ENCODE results near the gene LY6G5B. TPM values are rescaled to one million over a fixed set of nuclear protein-coding genes. Genes with fewer than 3 reads are reported as not detected.

LY6G5B gene
- total RNA-seq, 2 donors from 2014 or later, result 6.9 to 8.3 TPM

GRCh38 chr6:31720196-31720770 is 50.5 kb downstream of the LY6G5B start:
- peaks cover 11% of the 10 kb centered on the region for H3K4me1 ChIP-seq
- ATAC-seq (no peak), DNase-seq (no peak)
- WGBS, 2 donors, result 65 to 72% methylated on average over 5 of the region's 5 CpGs
- no peak overlapping the region for H3K27ac ChIP-seq
- H3K9me3 ChIP-seq, result no peaks in the 10 kb centered on the region
- H3K36me3 ChIP-seq (replicated peaks in 1 of 2; ENCODE audit: insufficient read depth in 1 of 2, low read depth in 2 of 2), result no peaks in the 10 kb centered on the region
- no peak overlapping the region for H3K4me3 ChIP-seq
- H3K27me3 ChIP-seq, result no peaks in the 10 kb centered on the region
- no peak for TF ChIP-seq POLR2A (IDR thresholded peaks at IDR 0.05)
- TF ChIP-seq, protein P1, sequence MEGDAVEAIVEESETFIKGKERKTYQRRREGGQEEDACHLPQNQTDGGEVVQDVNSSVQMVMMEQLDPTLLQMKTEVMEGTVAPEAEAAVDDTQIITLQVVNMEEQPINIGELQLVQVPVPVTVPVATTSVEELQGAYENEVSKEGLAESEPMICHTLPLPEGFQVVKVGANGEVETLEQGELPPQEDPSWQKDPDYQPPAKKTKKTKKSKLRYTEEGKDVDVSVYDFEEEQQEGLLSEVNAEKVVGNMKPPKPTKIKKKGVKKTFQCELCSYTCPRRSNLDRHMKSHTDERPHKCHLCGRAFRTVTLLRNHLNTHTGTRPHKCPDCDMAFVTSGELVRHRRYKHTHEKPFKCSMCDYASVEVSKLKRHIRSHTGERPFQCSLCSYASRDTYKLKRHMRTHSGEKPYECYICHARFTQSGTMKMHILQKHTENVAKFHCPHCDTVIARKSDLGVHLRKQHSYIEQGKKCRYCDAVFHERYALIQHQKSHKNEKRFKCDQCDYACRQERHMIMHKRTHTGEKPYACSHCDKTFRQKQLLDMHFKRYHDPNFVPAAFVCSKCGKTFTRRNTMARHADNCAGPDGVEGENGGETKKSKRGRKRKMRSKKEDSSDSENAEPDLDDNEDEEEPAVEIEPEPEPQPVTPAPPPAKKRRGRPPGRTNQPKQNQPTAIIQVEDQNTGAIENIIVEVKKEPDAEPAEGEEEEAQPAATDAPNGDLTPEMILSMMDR (IDR thresholded peaks at IDR 0.05), result no peak
- intact Hi-C loops (cut with DNase I), result no loop called here

DNA sequence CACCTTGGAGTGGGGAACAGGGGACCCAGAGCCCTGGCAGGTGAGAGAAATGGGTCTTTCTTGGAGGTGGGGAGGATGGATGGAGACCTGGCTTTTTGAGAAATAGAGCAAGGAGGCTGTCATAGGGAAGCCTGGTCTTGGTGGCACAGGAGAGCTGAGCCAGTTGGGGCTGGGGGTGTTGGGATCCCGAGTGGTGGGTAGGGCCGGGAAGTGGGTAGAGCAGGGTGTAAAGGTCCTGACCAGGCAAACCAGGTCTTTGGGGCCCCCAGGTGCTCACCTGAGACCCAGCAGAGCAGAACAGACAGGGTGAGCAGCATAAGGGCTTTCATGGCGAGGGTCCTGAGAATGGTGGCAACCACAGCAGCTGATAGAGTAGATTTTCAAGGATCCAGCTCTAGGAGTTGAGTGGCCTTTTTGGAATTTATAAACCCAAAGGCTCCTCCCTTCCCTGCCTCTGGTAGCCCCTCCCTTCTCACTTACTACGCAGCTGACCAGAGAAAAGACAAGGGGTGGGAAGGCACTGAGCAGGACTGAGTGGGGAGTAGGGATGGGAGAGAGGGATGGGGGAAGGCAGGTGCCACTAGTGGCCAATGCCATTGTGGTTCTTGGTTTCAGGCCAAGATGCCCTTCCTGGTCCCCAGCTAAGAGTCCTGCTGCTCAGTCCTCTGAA is 51.7 kb downstream of the LY6G5B start, which contains the start of gene LY6G6C:
Gene LY6G6C, minus strand, starts transcription at position 396 of the 670 bp plus-strand sequence. Its CDS starts 67 bp downstream, at position 329.
- ATAC-seq (no peak), DNase-seq (no peak)
- H3K36me3 ChIP-seq (replicated peaks in 1 of 2; ENCODE audit: insufficient read depth in 1 of 2, low read depth in 2 of 2), result no peaks in the 10 kb centered on the region
- WGBS, 2 donors, result 72 to 90% methylated on average over 4 of the region's 4 CpGs
- H3K27me3 ChIP-seq, result no peaks in the 10 kb centered on the region
- no peak for TF ChIP-seq POLR2A (IDR thresholded peaks at IDR 0.05)
- TF ChIP-seq, protein P1 (IDR thresholded peaks at IDR 0.05), result no peak
- no peaks in the 10 kb centered on the region for H3K9me3 ChIP-seq
- no peak within 1 kb of the TSS for H3K27ac ChIP-seq
- intact Hi-C loops (cut with DNase I), result no loop called here
- H3K4me3 ChIP-seq, result no peak within 1 kb of the TSS
- H3K4me1 ChIP-seq, result peaks cover 11% of the 10 kb centered on the region

DNA sequence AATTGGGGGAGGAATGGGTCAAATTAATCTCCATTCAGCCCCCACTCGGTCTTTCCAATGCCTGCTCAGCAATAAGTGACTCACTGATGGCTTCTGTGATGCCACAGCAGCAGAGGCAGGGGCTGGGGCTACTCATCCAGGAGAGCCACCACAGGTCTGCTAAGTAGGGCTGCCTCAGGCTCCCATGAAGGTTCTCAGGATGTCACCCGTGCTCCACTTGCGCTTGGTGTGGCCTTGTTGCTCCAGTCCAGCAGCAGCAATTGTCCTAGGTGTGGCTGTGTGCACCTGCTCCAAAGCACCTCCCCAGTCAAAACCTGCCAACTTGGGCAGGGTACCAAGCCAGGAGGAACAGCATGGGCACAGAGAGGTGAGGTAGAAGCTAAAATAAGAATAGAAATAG is 52.4 kb downstream of the LY6G5B start:
- intact Hi-C loops (cut with DNase I), result no loop called here

More for the DNA sequence above, 52.4 kb downstream of the LY6G5B start:
- Histone ChIP-seq H3K4me1 (peaks cover 11% of the 10 kb centered on the region), H3K9me3 (no peaks in the 10 kb centered on the region), H3K36me3 (replicated peaks in 1 of 2; ENCODE audit: insufficient read depth in 1 of 2, low read depth in 2 of 2) (no peaks in the 10 kb centered on the region), H3K4me3 (no peak overlapping the region), H3K27me3 (no peaks in the 10 kb centered on the region), H3K27ac (no peak overlapping the region)
- DNase-seq (no peak), ATAC-seq (no peak)
- 82% methylated on average over 3 of the region's 3 CpGs; no CpG with 5 or more reads in 1 of the 2 donors for WGBS, 2 donors
- TF ChIP-seq, protein P1 (IDR thresholded peaks at IDR 0.05), result no peak

Small RNAs within 50 kb of the gene (microRNA-seq; reads per million reads assigned to microRNA genes)
- 0 to 0.47 reads per million in 2 donors for gene MIR4646 (ENCODE audit: borderline number of aligned reads in 2 of 2, borderline replicate concordance in 2 of 2)
- gene MIR6832 (ENCODE audit: borderline number of aligned reads in 2 of 2, borderline replicate concordance in 2 of 2), result 0 reads per million in 2 donors

Small RNAs within 50 kb of the gene (small RNA-seq; reads per million reads assigned to genes)
- gene LY6G6D, result not detected
- gene MIR4646, result not detected
- not detected for gene MIR6832
- not detected for gene RF00019
- gene SNORA38, result 0.33 reads per million

Other genes starting within 250 kb of the LY6G5B start
- gene MICB, start 171.8 kb upstream of the LY6G5B start, total RNA-seq, result under 1 TPM in 1 of 2 donors, not detected in 1; 0.78 TPM
- not detected for gene MCCD1, start 141.0 kb upstream of the LY6G5B start, total RNA-seq
- gene DDX39B, start 128.0 kb upstream of the LY6G5B start, total RNA-seq, result 100 to 1,000 TPM; 132 to 260 TPM
- 1 to 10 TPM in 1 of 2 donors, not detected in 1; 1.0 TPM for gene ATP6V1G2, start 123.4 kb upstream of the LY6G5B start, total RNA-seq
- gene NFKBIL1, start 122.4 kb upstream of the LY6G5B start, total RNA-seq, result 10 to 100 TPM in 1 of 2 donors, 1 to 10 TPM in 1; 5.6 to 27.0 TPM
- not detected for gene LTA, start 97.7 kb upstream of the LY6G5B start, total RNA-seq
- gene TNF, start 94.4 kb upstream of the LY6G5B start, total RNA-seq, result 1 to 10 TPM in 1 of 2 donors, under 1 TPM in 1; 0.66 to 1.3 TPM
- gene LTB, start 87.6 kb upstream of the LY6G5B start, total RNA-seq, result under 1 TPM in 1 of 2 donors, not detected in 1; 0.78 TPM
- gene LST1, start 83.7 kb upstream of the LY6G5B start, total RNA-seq, result 1 to 10 TPM; 2.9 to 6.9 TPM
- not detected for gene NCR3, start 77.0 kb upstream of the LY6G5B start, total RNA-seq
- 1 to 10 TPM; 2.3 to 7.3 TPM for gene AIF1, start 54.7 kb upstream of the LY6G5B start, total RNA-seq
- gene PRRC2A, start 49.3 kb upstream of the LY6G5B start, total RNA-seq, result 10 to 100 TPM; 48.8 to 57.4 TPM
- 100 to 1,000 TPM; 101 to 128 TPM for gene BAG6, start 17.3 kb upstream of the LY6G5B start, total RNA-seq
- 1 to 10 TPM in 1 of 2 donors, not detected in 1; 1.6 TPM for gene APOM, start 14.1 kb upstream of the LY6G5B start, total RNA-seq
- 10 to 100 TPM; 15.8 to 22.1 TPM for gene C6orf47, start 9.2 kb upstream of the LY6G5B start, total RNA-seq
- 10 to 100 TPM in 1 of 2 donors, 1 to 10 TPM in 1; 8.9 to 10.9 TPM for gene GPANK1, start 5.0 kb upstream of the LY6G5B start, total RNA-seq
- 100 to 1,000 TPM in 1 of 2 donors, 10 to 100 TPM in 1; 98.2 to 100 TPM for gene CSNK2B, start 3.9 kb upstream of the LY6G5B start, total RNA-seq
- gene LY6G5C, start 11.1 kb downstream of the LY6G5B start, total RNA-seq, result 1 to 10 TPM in 1 of 2 donors, not detected in 1; 4.4 TPM
- 10 to 100 TPM; 24.7 to 38.1 TPM for gene ABHD16A, start 33.3 kb downstream of the LY6G5B start, total RNA-seq
- not detected for gene LY6G6F, start 36.9 kb downstream of the LY6G5B start, total RNA-seq
- not detected for gene LY6G6D, start 45.4 kb downstream of the LY6G5B start, total RNA-seq
- not detected for gene LY6G6C, start 51.8 kb downstream of the LY6G5B start, total RNA-seq
- not detected for gene MPIG6B, start 53.4 kb downstream of the LY6G5B start, total RNA-seq
- 10 to 100 TPM; 23.6 to 40.5 TPM for gene DDAH2, start 59.3 kb downstream of the LY6G5B start, total RNA-seq
- 10 to 100 TPM; 68.9 to 92.9 TPM for gene CLIC1, start 66.6 kb downstream of the LY6G5B start, total RNA-seq
- gene MSH5, start 70.0 kb downstream of the LY6G5B start, total RNA-seq, result 10 to 100 TPM in 1 of 2 donors, 1 to 10 TPM in 1; 6.7 to 12.9 TPM
- 1 to 10 TPM; 2.0 to 2.6 TPM for gene SAPCD1, start 92.7 kb downstream of the LY6G5B start, total RNA-seq
- gene VWA7, start 107.4 kb downstream of the LY6G5B start, total RNA-seq, result 1 to 10 TPM; 4.2 to 6.3 TPM
- gene VARS1, start 125.8 kb downstream of the LY6G5B start, total RNA-seq, result 10 to 100 TPM; 39.2 to 67.6 TPM
- 10 to 100 TPM; 21.0 to 22.4 TPM for gene LSM2, start 137.0 kb downstream of the LY6G5B start, total RNA-seq
- 1 to 10 TPM in 1 of 2 donors, under 1 TPM in 1; 0.33 to 1.0 TPM for gene HSPA1L, start 145.3 kb downstream of the LY6G5B start, total RNA-seq
- 10 to 100 TPM; 70.9 to 92.1 TPM for gene HSPA1A, start 145.6 kb downstream of the LY6G5B start, total RNA-seq
- gene HSPA1B, start 157.8 kb downstream of the LY6G5B start, total RNA-seq, result 100 to 1,000 TPM in 1 of 2 donors, 10 to 100 TPM in 1; 87.0 to 131 TPM
- gene NEU1, start 192.8 kb downstream of the LY6G5B start, total RNA-seq, result 10 to 100 TPM; 29.3 to 30.6 TPM
- 10 to 100 TPM in 1 of 2 donors, 1 to 10 TPM in 1; 7.3 to 19.2 TPM for gene SLC44A4, start 209.0 kb downstream of the LY6G5B start, total RNA-seq
- 10 to 100 TPM; 35.8 to 87.7 TPM for gene EHMT2, start 227.7 kb downstream of the LY6G5B start, total RNA-seq
- 1 to 10 TPM in 1 of 2 donors, not detected in 1; 2.1 TPM for gene ZBTB12, start 232.1 kb downstream of the LY6G5B start, total RNA-seq

All from body of pancreas (tissue), 4 donors.